Stomach (tissue), 4 donors: ENCODE results near the gene GLG1.

ENCODE experiments used
- CTCF ChIP-seq, 7 experiments: fragments of 450-650 bp in 4 of 7; fragments of 200-600 bp in 3 of 7; sonication (generic) in 3 of 7; IDR thresholded peaks; one replicate each; pipeline ENCODE4 v1.5.1; 2016 to 2019; ENCODE audit warnings: antibody characterized with exemption in 7 of 7, control low read depth in 2 of 7, mild to moderate bottlenecking in 1 of 7
- EP300 ChIP-seq: sonication (generic); formaldehyde crosslinking; IDR thresholded peaks from one replicate; pipeline ENCODE4 v1.6.1; 2017; ENCODE audit warnings: antibody characterized with exemption
- POLR2A ChIP-seq, 4 donors: fragments of 450-650 bp; IDR thresholded peaks; one replicate each; pipeline ENCODE4 v1.6.1; 2016; ENCODE audit warnings: antibody characterized with exemption in 4 of 4, control low read depth in 2 of 4, mild to moderate bottlenecking in 1 of 4, moderate library complexity in 1 of 4
- POLR2AphosphoS5 ChIP-seq, 3 donors: sonication (generic); formaldehyde crosslinking; IDR thresholded peaks; one replicate each; pipeline ENCODE4 v1.6.1; 2016; ENCODE audit warnings: antibody characterized with exemption in 3 of 3

GRCh38 chr16:74578433-74578832 lies 28.5 kb downstream of the GLG1 start:
- TF ChIP-seq CTCF (IDR thresholded peaks at IDR 0.05): no peak
- no peak for TF ChIP-seq POLR2A (IDR thresholded peaks at IDR 0.05)
- TF ChIP-seq POLR2AphosphoS5 (IDR thresholded peaks at IDR 0.05): no peak
- TF ChIP-seq EP300: no peak
